Esophagus (tissue), 2 donors: Measurements from ENCODE around the gene MBNL2. TPM values are rescaled to one million over a fixed set of nuclear protein-coding genes. Genes with fewer than 3 reads are reported as not detected.

Experiments
- H3K27ac ChIP-seq, 2 donors: one replicate each; pipeline ENCODE4 v1.5.1; 2013; ENCODE audit warnings: low read depth in 2 of 2, mild to moderate bottlenecking in 2 of 2, inconsistent platforms in 1 of 2, low read length in 1 of 2, moderate library complexity in 1 of 2
- H3K27me3 ChIP-seq, 2 donors: one replicate each; pipeline ENCODE4 v1.6.1; 2013; ENCODE audit warnings: low read length in 2 of 2, control low read depth in 1 of 2, mild to moderate bottlenecking in 1 of 2; ENCODE audit not compliant: insufficient read depth in 2 of 2, control insufficient read depth in 1 of 2
- H3K36me3 ChIP-seq, 2 donors: one replicate each; pipeline ENCODE4 v1.6.1; 2013; ENCODE audit warnings: low read length in 1 of 2; ENCODE audit not compliant: control insufficient read depth in 2 of 2, insufficient read depth in 2 of 2
- H3K4me1 ChIP-seq, 2 donors: one replicate each; pipeline ENCODE4 v1.6.1; 2013; ENCODE audit warnings: low read length in 1 of 2; ENCODE audit not compliant: control insufficient read depth in 2 of 2, insufficient read depth in 2 of 2
- H3K4me3 ChIP-seq, 2 donors: one replicate each; pipeline ENCODE4 v1.5.1; 2013; ENCODE audit warnings: low read length in 2 of 2, mild to moderate bottlenecking in 2 of 2, low read depth in 1 of 2, moderate library complexity in 1 of 2
- H3K9me3 ChIP-seq, 2 donors: one replicate each; pipeline ENCODE4 v1.6.1; 2013; ENCODE audit warnings: mild to moderate bottlenecking in 2 of 2, low read depth in 1 of 2, low read length in 1 of 2, moderate library complexity in 1 of 2; ENCODE audit not compliant: control insufficient read depth in 2 of 2, insufficient read depth in 1 of 2
- WGBS, 2 donors: extraction: QIAGEN DNeasy Blood & Tissue Kit; methylation state at CpG; one replicate each; pipeline ENCODE4 v1.1.7; 2013; 5-methylcytosine and 5-hydroxymethylcytosine counted together
- polyA plus RNA-seq, 2 donors: library from polyadenylated mRNA; stranded (reverse); fragments of 200-250 nt; gene quantifications; one replicate each; pipeline ENCODE4 v1.2.3, GENCODE V29; 2013
- donor health status: healthy with polysubstance abuse.
- donor health status: Bipolar disorder and iron deficiency.

The MBNL2 gene
- polyA plus RNA-seq, 2 donors: 4.9 to 10.3 TPM

DNA sequence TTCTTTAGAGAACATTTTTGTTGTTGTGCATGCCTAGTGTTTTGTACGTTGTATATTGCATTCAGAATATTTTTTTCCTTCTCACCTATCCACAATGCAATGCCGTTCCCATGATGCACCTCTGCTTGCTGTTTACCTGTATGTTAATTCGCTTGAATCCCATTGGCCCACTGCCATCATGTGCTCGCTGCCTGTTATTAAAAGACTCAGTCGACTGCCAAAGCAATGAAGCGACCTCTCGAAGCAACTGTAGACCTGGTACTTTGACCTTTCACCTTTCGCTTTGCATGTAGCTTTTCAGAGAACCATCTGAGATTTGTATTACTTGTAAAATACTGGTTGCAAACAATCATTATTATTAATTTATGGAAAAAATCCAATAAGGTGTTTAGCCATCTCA is 134.5 kb downstream of the MBNL2 start:
- no peak overlapping the region for H3K27ac ChIP-seq
- peaks cover 3 to 5% of the 10 kb centered on the region in 2 donors for H3K36me3 ChIP-seq
- 92 to 93% methylated on average over 8 of the region's 8 CpGs for whole genome bisulfite sequencing, 2 donors
- no peaks in the 10 kb centered on the region for H3K4me1 ChIP-seq
- H3K27me3 ChIP-seq: no peaks in the 10 kb centered on the region
- H3K4me3 ChIP-seq: no peak overlapping the region
- H3K9me3 ChIP-seq: no peaks in the 10 kb centered on the region

DNA sequence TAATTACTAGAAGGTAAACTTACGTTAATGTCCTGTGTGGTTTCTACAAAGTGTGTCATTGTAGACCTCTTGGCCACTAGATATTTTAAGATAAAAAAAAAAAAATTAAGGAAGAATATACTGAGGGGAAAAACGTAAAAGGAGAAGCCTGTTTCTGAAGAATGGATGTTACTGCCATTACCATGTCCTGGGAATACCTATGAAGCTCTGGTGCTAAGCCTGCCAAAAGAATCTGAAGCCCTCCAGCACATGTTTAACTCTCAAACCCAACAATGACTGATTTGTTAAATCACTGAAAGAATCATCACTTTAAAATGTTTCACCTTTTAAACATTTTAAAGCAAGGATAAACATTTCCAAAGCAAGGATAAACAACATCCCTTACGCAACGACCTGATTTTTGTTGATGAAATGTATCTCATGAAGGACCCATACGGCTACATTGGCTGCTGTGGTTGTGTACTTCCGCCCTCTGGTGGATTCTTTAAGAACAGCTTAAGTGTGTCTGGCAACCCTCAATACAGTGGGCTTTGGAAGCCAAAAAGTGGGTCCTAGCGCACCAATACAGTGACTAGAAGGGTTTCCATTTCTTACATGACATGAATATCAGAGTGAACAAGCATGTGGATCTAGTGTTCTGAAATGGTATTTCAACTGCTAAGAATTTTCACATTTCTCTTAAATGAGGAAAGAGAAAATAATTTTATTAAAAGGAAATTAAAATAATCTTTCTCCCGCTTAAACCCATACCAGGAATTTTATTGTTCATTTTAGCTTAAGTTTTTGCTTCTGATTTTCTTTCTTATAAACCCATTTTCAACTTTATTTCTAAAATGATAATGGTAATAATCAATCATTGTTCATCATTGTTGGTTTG is 137.3 kb downstream of the MBNL2 start:
- Histone ChIP-seq H3K4me1 (no peaks in the 10 kb centered on the region), H3K4me3 (no peak overlapping the region), H3K27me3 (no peaks in the 10 kb centered on the region), H3K9me3 (no peaks in the 10 kb centered on the region), H3K36me3 (peaks cover 3% of the 10 kb centered on the region in 2 donors), H3K27ac (no peak overlapping the region)
- 35% methylated on average over 8 of the region's 8 CpGs for WGBS, 2 donors

DNA sequence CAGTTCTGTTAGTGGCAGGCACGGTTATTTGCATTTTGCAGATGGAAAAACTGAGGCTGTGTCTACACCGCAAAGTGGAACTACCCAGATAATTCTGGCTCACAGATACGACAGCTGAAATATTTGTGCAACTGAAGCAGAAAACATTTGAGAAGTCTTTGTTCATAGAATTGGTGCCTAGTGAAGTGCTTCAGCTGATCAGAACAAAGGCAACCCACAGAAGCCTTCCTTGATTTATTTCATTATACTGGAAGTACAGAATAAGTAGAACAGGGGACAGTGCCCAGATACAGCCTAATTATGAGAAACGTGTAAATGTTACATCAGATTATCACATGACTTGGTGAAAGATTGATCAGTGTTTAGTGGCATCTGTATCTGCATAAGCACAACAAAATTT is 138.5 kb downstream of the MBNL2 start:
- Histone ChIP-seq H3K4me1 (no peaks in the 10 kb centered on the region), H3K27me3 (no peaks in the 10 kb centered on the region), H3K9me3 (no peaks in the 10 kb centered on the region), H3K36me3 (peaks cover 3% of the 10 kb centered on the region in 2 donors), H3K27ac (no peak overlapping the region), H3K4me3 (no peak overlapping the region)
- WGBS, 2 donors: 77 to 85% methylated on average over 4 of the region's 4 CpGs

DNA sequence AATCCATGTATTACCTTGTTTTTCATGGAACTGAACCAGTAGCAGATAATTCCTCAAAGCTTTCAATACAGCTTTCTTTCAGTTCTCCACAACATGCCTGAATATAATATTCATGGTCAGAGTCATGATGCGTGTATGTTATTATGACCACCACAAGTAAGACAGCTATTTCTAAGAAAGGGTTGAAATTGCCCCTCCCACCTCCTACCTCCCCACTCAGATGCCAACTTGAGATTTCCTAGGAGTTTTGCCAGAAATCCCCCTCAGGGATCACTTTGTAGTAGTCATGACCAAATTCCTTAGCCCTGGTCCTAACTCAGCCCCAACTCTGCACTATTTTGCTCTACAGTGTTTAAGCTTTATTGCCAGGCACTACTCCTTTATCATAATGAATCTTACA is 141.9 kb downstream of the MBNL2 start:
- Histone ChIP-seq H3K36me3 (peaks cover 0 to 2% of the 10 kb centered on the region in 2 donors), H3K4me1 (no peaks in the 10 kb centered on the region), H3K27ac (no peak overlapping the region), H3K4me3 (no peak overlapping the region), H3K9me3 (no peaks in the 10 kb centered on the region), H3K27me3 (no peaks in the 10 kb centered on the region)
- WGBS, 2 donors: 80 to 85% methylated on average over 1 of the region's 1 CpG

DNA sequence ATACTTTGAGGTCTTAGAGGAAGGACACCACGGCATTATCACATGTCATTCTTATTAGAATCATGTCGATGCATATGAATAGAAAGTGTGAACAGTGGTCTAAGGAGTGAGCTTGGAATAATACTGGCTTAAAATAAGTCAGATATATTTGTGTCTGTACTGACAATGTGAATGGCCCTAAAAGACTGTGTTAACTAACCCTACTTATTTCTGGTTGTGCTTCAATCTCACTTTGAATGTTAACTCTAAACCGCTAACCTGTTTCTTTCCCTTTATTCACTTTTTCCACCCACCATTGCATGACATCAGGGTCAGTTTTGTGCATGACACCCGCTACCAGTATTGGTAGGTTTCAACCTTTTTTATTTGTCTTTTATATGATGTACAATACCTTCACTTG is 142.7 kb downstream of the MBNL2 start:
- WGBS, 2 donors: 95 to 96% methylated on average over 4 of the region's 4 CpGs
- H3K27ac ChIP-seq: no peak overlapping the region
- no peaks in the 10 kb centered on the region for H3K4me1 ChIP-seq
- no peaks in the 10 kb centered on the region for H3K27me3 ChIP-seq
- H3K36me3 ChIP-seq: peaks cover 0 to 2% of the 10 kb centered on the region in 2 donors
- H3K4me3 ChIP-seq: no peak overlapping the region
- H3K9me3 ChIP-seq: no peaks in the 10 kb centered on the region

DNA sequence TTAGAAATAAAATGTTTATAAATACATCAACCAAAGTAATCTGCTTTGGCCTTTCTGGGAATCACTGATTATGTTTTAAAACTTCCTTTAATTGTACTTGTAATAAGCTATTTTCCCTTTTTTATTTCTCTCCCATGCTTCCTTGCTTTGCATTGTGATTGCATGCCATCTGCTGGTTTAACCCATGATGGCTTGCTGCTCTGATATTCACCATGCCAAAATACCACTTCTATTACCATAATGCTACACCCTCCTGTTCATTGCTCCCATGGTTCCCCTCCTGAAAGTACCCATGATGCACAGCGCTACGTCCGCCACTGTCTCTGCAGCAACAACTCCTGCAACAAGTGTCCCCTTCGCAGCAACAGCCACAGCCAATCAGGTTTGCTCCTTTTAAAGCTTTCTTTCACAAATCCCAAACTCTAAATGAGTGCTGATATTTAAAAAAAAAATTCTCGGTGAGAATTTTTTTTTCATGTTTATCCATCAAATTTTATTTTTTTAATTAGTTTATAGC is 144.1 kb downstream of the MBNL2 start:
- Histone ChIP-seq H3K27ac (no peak overlapping the region), H3K27me3 (no peaks in the 10 kb centered on the region), H3K9me3 (no peaks in the 10 kb centered on the region), H3K36me3 (peaks cover 0 to 2% of the 10 kb centered on the region in 2 donors), H3K4me3 (no peak overlapping the region), H3K4me1 (no peaks in the 10 kb centered on the region)
- WGBS, 2 donors: 97% methylated on average over 5 of the region's 5 CpGs

DNA sequence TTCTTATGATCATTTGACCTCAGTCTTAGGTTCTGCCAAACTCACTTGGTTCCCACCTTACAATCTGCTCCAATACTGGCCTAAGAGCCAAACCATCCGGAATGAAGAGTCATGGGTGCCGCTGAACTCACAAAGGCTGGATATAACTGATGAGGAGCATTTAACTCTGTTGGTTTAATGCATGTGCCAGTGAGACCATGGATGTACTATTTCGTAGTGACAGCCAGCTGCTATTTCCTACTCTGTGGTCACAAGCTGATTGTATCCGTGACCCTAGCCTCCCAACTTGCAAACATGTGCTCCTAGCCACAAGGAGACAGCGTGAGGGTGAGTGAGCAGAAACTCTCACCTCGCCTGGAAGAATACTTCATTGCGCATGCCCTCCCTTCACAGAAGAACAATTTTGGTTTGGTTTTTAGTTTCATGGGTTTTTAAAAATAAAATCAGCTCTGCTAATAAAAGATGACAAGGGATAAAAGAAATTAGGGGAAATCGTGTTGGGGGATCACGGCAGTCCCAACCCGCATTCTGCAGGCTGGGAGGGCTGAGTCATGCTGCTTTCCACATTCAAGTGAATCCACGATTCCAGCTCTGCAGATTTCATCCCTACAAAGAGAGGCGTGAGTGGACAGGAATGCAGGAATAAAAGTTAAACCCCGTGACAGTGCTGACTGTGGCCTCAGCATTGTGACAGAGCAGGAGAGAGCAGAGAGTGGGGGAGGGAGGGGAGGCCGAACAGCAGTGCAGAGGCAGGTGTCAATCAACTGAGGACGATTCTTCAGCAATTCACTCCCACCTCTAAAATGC is 145.1 kb downstream of the MBNL2 start:
- peaks cover 0 to 2% of the 10 kb centered on the region in 2 donors for H3K36me3 ChIP-seq
- WGBS, 2 donors: 61 to 65% methylated on average over 15 of the region's 15 CpGs
- H3K4me1 ChIP-seq: no peaks in the 10 kb centered on the region
- no peak overlapping the region for H3K4me3 ChIP-seq
- H3K27ac ChIP-seq: peak overlapping the region in 1 of 2 donors; percentile 4
- H3K9me3 ChIP-seq: no peaks in the 10 kb centered on the region
- H3K27me3 ChIP-seq: no peaks in the 10 kb centered on the region

DNA sequence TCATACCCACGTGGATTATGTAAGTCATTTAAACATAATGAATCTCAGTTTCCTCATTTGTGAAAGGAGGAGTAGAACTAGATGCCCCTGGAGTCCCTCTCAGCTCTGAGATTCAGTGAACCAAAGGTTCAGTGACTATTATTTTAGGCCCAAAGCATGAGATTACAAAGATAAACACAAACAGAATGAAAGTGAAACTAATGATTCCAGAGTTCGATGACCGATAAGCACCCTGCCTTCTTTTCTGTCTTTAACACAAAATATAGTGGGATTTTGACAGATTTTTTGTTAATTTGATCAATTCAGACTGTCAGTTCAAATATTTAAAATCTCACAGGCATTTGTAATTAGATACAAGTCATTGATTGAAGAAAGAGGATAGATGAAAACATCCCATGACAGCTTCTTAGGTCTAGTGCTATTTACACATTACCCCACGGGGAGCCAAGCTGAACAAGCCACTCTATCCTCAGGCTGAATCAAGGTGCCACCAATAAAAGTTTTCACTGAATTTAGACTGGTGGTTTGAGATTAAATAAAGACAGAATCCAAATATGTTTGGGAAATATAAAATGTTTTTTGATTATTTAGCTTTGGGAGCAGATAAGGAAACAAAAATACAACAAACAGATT is 147.2 kb downstream of the MBNL2 start:
- no peak overlapping the region for H3K27ac ChIP-seq

DNA sequence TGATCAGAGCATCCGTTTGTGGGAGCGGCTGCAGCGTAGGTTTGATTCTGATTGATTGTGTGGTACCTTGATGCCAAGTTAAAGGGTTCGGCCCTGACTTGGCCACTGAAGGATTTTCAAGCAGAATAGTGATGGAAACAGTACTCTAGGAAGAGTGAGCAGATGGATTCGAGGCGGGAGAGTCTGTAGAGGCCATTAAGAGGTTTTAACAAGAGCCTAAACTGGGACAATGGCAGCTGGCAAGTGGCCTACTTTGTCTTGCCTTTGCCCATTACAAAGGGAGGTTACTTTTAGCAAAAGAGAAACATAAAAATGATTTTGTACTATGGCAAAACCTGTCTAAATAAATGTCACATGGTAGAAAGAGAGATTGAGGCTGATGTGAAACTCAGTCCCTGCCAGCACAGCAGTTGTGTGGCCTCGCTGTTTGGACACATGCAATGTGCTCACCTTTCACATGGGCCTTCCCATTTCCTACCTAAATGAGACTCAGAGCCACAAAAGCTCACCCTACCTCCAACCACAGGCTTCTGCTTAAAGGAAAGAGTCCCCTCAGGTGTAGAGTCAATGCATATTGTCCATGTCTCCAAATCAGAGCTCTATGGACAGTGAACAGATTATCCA is 149.5 kb downstream of the MBNL2 start:
- Histone ChIP-seq H3K27ac (no peak overlapping the region), H3K4me3 (no peak overlapping the region), H3K27me3 (no peaks in the 10 kb centered on the region), H3K4me1 (no peaks in the 10 kb centered on the region), H3K9me3 (no peaks in the 10 kb centered on the region), H3K36me3 (peaks cover 0 to 2% of the 10 kb centered on the region in 2 donors)
- WGBS, 2 donors: 94 to 96% methylated on average over 7 of the region's 7 CpGs

More for the DNA sequence above, 147.2 kb downstream of the MBNL2 start:
- H3K4me1 ChIP-seq: no peaks in the 10 kb centered on the region
- H3K36me3 ChIP-seq: peaks cover 0 to 2% of the 10 kb centered on the region in 2 donors
- WGBS, 2 donors: 4 to 10% methylated on average over 4 of the region's 4 CpGs
- peak overlapping the region in 1 of 2 donors; percentile 50 for H3K4me3 ChIP-seq
- H3K27me3 ChIP-seq: no peaks in the 10 kb centered on the region
- no peaks in the 10 kb centered on the region for H3K9me3 ChIP-seq
